GM19324 (cell line): ENCODE data around the gene SLC25A1.
"Not testable (repeated sequence)": the region's sequence is repeated elsewhere in the genome, so short reads cannot be mapped to it uniquely, and the experiment has no call there.

Experiments used
- ATAC-seq: cut with Tn5 transposase; IDR thresholded peaks from one replicate; pipeline ENCODE4 v1.9.1; 2021; ENCODE audit warnings: mild to moderate bottlenecking, moderate library complexity; ENCODE audit not compliant: unreplicated experiment, low FRiP score

The SLC25A1 gene

DNA sequence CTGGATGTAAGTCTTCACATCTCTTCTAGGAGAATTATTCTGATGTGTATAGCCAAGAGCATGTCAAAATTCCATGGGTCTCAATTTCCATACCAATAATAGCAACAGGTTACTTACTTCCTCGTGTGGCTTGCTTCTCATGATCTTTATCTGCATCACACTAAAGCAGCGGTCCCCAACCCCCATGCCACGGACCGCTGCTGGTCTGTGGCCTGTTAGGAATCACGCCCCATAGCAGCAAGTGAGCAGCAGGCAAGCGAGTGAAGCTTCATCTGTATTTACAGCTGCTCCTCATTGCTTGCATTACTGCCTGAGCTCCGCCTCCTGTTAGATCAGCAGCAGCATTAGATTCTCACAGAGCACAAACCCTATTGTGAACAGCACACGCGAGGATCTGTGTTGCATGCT is 28.9 kb upstream of the SLC25A1 start:
- no peak for ATAC-seq

DNA sequence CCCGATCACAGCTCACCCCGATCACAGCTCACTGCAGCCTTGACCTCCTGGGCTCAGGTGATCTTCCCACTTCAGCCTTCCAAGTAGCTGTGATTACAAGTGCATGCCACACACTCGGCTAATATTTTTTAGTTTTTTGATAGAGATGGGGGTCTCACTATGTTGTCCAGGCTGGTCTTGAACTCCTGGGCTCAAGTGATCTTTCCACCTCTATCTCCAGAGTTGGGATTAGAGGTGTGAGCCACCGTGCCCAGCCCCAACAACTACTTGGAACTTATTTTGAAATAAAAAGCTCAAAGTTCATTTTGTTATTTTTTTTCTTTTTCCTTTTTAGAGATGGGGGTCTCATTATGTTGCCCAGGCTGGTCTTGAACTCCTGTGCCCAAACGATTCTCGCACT is 27.8 kb upstream of the SLC25A1 start:
- ATAC-seq = no peak

DNA sequence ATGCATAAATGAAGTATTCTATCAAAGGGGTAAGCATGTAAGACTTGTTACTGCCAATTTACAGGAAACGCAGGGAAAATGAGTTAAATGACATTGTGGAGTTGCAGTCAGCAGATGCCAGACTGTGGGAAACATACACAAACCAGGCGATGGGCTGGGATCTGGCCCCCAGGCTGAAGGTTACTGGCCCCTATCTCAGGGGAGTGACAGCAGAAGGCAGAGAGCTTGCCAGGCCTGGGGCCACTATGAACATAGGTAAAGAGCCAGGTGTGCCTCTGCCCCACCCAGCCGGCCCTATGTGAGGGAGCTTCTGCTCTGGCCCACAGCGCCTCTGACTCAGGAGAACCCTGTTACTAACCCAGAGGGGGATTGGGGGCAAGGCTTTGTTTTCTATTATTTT is 26.1 kb upstream of the SLC25A1 start:
- ATAC-seq = no peak

DNA sequence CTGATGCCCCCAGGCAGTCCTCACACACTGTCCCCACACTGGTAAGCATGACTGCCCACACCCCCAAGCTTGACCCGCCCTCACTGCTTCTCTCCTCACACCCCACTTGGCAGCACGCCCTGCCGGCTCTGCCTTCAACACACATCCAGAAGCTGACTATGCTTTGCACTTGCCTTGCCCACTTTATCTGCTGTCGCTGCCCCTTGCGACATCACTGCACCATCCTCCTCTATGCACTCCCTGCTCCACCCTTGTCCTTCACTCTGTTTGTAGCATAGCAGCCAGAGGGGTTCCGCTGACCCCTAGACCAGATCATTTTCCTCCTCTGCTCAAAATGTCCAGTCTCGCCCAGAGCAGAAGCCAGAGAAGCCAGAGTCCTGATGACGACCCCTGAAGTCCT is 25.3 kb upstream of the SLC25A1 start:
- ATAC-seq = no peak

DNA sequence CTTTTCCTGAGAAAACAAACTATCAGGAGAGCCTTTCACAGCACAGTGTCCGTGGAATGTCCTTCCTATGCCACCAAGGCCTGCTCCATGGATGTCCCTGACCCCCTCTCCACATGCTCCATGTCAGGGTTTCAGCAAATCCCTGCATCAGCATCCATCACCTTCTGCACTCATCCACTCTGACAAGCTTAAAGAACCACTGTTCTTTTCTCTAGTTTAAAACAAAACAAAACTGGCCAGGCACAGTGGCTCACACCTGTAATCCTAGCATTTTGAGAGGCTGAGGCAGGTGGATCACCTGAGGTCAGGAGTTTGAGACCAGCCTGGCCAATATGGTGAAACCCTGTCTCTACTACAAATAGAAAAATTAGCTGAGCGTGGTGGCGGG is 24.3 kb upstream of the SLC25A1 start:
- ATAC-seq = not testable (repeated sequence)

DNA sequence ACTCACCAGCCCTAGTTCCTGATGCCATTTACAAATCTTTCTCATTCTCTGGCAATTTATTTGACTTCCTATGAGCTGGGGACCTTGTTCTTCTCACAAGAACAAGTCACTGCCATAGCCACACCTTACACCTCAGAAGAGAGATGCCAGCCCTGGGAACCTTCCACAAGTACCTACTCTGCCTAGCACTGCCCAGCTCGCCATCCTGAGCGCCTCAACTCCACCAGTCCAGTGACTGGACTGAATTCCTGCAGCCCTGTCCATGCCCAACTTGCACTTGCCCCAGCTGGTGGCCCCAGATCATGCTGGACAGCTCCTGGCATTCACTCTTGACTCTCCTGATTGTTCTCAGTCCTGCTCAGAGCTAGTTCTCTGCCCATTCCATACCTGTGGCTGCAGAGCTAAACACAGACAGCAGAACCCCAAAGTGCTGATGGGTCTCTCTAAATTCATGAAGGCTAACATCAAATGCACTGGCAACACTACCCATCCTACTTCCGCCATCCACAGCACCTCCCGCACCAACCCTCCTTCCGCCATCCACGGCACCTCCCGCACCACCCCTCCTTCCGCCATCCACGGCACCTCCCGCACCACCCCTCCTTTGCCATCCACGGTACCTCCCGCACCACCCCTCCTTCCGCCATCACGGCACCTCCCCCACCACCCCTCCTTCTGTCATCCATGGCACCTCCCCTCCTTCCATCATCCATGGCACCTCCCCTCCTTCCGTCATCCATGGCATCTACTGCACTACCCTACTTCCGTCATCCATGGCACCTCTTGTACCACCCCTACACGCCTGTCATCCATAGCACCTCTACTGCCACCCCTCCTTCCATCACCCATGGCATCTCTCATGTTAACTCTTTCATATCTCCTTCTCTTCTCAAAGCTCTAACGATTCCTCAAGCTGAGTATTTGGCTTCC is 23.6 kb upstream of the SLC25A1 start:
- ATAC-seq = no peak

DNA sequence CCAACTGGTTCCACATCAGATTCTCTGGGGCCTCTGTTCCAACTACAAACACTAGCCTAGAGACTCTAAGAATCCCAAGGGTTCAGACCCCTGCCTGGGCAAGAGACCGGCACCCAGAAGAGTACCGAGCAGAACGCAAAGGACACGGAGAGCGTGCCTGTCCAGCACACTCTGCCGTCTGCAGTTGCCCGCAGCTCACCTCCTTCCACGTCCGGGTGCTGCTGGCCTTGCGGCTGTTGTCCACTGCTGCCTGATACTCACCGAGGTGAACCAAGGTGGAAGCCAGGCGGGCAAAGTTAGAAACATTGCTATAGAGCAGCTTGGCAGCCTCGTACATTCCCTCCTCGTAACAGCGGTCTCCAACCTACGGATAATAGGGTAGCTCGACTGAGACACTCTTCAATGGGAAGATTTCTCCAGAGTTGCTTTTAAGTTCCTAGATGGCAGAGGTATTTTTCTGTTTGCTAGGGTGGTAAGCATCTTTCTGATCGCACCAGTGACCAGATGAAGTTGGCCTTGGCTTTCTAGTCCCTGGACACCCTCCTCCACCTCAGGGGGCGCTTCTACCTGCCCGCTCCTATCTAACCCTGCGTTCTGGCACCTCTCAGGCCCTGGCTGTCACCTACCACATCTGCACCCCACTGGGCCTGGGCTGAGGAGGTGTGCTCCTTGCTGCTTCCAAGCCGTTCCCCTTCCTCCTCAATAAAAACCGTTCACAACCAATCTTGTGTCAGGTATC is 22.8 kb upstream of the SLC25A1 start:
- no peak for ATAC-seq

DNA sequence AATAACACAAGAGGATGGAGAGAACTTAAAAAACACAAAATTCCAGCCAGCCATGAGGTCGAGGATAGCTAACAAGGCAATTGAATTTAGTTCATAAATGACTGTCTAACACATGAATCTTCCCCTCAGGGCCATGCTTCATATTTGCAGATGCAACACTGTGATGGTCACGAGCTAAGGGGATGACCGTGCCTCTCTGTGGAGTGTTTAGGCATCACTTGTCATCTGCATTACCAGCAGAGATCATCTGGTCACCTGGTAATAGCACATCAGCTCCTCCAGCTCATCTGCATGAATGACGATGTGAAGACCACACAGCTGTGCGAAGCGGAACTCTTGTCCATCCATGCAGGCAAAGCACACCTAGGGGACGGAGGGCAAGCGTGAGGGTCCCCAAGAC is 20.9 kb upstream of the SLC25A1 start:
- ATAC-seq = no peak

DNA sequence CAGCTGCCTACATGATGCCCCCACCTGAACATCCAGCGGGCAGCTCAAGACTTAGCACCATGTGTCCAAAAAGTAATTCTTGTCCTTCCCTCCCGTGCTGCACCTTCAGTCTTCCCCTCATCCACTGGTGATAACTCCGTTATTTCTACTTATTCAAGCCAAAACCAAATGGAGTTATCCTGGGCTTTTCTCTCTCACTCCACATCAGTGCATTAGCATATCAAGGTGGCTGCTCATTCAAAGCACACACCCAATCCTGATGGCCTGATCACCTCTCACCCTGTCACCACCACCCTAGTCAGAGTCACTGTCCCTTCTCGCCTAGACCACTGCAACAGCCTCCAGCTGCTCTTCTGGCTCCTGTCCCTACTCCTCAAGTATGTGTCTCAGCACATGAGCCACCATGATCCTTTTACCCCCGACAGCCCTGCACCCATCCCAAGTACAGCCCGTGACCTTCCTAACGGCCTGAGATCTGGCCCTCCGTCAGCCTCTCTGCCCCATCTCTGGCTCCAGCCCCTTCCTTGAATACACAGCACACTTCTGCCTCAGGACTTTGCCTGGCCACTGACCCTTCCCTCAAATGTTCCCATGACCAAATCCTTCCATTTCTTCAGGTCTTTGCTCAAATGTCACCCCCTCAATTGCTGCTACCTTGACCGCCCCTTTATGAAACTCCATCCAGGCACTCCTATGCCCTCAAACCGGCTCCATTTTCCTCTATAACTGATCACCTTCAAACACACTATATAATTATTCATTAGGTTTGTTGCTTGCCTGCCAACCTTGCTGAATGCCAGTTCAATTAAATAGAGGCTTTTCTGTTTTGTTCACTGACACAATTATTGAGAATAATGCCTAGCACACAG is 19.7 kb upstream of the SLC25A1 start:
- ATAC-seq = no peak

DNA sequence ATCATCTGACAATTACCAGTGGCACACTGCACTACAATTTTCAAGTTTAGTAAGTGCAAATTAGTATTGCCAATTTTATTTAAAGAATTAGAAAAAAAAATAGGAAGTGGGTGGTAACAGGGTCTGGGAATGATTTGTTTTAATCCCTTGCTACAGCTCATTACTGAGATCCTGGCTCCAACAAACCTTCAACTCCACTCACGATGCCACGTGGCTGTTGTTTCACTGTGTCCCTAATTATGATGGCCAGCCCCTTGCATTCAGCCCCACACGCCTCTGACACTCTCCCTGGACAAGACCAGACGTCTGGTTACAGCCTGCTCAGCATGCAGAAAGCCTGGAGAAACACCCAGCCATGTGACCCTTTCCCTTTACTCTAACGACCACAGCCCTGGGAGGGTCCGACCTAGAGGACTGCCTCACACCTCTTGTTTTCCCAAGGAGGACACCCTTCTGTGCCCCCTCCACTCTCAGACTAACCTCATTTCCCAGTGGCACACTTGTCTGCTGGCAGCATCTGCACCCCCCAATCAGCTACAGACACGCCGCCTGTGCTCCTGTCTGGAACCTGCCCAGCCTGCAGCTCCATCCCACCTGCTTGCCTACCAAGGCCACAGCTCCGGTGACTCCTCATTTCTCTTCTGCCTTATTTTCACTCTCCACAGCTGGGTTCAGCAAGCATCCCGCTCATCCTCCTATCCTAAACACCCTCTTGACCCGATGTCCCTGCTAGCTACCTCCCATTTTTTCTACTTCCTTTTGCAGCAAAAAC is 18.5 kb upstream of the SLC25A1 start:
- no peak for ATAC-seq

DNA sequence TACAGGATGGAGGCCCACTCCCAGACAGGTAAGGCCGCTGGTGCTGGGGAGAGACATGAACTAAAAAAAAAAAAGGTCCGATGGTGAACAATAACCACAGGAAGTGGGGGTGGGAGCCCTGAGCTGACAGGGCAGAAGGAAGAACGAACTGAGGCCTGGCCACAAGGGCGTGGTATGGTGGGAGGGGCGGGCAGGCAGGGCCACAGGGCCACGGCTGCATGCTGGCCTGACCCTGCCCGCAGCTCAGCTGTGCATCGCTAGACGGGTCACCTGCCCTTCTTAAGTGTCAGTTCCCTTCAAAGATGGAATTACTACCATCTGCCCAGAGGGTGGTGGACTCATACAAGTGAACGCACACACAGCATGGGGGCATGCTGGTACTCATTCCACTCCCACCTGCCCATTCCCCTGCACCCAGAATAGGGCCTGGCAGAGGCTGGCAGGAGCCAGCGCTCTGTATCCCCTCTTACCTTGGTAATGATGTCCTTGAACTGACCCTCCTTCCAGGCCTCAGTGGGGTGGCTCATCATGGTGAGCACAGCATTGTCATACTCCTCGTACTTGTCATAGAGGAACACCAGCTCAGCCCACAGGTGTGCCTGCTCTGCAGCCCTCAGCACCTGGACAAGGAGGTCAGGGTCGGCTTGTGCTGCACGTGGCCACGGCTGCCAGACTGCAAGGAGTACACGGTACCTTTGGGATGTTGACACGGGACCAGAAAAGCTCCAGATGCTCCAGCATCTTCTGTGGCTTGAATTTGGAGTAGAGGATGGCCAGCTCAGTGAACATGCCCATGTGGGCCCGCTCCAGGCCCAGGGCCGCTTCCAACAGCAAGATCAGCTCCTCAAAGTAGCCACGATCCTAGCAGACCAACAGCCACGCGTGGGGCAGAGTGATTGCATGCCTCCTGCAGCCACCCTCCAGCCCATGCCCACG is 17.5 kb upstream of the SLC25A1 start:
- ATAC-seq = no peak

DNA sequence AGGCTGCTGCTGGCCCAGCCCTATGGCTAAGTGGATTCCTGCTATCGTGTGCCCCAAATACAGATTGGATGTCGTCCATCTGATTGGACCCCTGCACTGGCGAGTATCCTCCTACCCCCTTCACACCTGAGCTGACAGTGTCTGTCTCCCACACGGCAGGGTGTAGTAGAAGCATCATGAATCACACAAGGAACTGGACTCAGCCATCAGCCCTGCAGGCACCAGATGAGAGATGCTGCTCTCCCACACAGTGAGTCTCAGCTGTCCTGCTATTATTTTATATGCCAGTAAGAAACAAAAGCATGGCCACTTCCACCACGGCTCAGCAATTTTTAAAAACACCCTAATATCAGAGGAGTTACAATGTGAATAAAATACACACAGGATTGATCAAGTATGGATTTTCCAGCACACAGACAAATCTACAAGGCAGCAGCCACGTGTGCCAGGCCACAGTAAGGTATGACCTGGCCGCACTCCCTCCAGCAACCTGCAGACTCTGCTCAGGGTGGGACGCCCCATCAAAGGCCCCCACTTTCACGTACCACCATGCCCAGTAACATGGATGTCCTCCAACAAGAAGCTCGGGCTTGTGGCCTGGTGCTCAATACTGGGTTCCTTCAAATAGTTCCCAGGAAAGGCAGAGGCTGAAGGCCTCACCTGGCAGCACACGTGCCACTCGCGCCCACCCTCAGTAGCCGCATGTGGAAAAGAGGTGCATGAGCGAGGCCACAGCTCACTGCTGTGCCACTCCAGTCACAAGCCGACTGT is 16.4 kb upstream of the SLC25A1 start:
- ATAC-seq = no peak

DNA sequence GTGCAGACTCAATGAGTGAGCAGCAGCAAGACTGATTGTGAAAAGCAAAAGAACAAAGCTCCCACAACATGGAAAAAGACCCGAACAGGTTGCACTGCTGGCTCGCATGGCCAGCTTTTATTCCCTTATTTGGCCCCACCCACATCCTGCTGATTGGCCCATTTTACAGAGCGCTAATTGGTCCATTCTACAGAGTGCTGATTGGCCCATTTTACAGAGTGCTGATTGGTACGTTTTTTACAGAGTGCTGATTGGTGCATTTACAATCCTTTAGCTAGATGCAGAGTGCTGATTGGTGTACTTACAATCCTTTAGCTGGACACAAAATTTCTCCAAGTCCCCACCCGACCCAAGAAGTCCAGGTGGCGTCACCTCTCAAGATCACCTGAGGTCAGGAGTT is 15.3 kb upstream of the SLC25A1 start:
- no peak for ATAC-seq

DNA sequence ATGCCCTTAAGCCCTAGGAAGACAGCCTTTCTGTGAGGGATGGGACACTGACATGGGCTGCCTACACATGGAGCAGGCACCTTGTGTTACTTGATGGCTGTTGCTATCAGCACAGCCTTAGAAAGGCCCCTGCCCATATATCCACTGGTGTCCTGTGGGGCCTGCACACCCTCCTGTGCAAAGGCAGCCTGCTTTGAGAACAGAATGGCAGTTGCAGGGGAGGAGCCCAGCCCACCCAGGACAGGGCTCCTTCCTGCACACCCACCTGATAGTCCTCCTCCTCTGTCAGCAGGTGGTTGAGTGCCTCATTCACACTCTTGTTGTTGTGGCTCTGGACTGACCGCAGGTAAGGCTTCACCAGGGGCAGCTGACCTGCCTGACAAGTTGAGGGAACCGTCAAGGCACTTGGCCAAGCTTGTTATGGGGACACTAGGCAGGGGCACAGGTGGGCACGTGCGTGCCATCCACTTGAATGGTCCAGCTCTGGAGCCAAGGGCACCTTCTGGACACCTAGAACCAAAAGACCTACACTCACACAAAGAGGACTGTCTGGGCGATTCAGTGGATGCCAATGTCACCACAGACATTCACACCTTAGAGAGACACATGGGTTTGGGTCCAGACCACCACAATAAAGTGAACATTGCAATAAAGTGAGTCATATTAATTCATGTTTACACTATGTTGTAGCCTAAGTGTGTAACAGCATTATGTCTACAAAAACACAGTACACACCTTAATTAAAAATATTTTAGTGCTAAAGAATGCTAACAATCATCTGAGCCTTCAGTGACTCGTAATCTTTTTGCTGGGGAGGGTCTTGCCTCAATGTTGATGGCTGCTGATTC is 9.4 kb upstream of the SLC25A1 start:
- no peak for ATAC-seq

DNA sequence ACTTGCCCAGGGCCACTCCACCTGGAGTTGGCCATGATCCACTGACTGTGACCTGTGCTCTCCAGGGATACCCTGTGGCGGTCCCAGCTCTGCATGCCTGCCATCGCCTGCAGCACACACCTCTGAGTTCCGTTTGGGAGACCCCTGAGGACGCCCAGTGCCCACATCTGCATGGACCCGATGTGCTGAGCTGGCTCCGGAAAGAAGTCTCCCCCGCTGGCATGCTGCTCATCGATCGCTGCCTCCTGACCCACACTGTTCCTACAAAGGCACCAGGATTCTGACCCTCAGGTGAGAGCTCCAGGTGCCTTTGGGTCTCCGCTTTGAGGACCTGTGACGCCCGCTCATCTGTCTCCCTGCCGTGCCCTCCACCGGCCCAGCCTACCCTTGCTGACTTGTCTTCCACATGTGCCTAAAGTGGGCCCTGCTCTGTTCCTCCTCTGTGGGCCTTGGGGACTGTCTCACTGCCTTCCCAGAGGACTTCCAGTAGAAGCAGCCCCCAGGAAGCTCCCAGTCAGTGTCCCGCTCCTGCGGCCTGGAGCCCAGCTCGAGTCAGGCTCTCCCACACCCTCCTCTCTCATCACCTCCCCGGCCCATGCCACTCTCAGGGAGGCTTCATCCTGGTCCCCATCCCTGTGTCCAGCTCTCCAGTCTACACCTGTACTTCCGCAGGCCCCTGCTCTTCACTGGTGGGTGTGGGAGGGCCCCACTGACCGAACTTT is 5.9 kb upstream of the SLC25A1 start:
- no peak for ATAC-seq

DNA sequence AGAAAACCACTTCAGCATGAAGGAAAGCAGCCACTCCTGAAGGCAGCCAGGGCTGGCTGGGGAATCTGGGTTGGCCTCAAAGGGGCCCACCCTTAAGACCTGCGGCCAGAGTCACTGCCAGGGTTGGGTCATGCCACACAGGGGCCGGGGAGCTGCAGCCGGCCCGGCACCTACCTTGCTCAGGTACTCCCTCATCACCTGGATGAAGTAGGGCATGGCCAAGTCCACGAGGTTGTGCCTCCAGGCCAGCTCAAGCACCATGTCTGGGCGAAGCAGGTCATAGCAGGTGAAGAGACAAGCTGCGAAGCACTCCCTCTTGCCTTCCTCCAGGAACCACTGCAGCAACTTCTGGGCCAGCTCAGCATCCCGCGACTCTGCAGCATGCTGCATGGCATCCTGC is 4.7 kb upstream of the SLC25A1 start:
- ATAC-seq = no peak
